ENCODE data around the gene ABCA5. TPM values are rescaled to one million over a fixed set of nuclear protein-coding genes. Genes with fewer than 3 reads are reported as not detected.

Gene ABCA5
- total and polyA plus RNA-seq, 2 of the 13 experiments (the other 11 are each of a cell fraction or from before 2014, with no cell fraction given): 9.7 to 10.1 TPM

DNA sequence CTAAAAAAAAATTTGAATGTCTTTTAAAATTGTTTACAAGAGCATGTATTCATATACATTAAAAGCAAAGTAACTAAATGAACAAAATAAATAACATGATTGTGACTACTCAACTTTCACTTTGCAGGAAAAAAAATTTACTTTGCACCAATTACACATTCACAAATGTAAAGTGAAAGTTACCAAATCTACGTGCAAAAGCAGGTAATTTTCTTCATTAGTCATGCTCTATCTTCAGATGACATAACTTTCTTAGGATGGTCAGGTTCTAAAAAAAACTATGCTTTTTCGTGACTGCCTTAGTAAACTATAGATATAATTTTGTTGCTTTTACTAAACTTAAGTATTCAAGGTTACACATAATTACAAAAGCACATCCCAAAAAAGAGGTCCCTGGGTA lies 81.3 kb downstream of the ABCA5 start:
- 88% methylated on average over 2 of the region's 2 CpGs for WGBS (ENCODE audit: low lambda C conversion rate)
- Histone ChIP-seq H3K27me3 (ENCODE audit: control insufficient read depth in 1 of 2, insufficient read depth in 2 of 2, low read length in 2 of 2) (no peaks in the 10 kb centered on the region), H3K4me3 (replicated peaks in 1 of 3; ENCODE audit: insufficient read depth in 1 of 3, low read depth in 2 of 3, low read length in 3 of 3) (no peak overlapping the region), H2AFZ (ENCODE audit: low read length) (no peak overlapping the region), H3K36me3 (replicated peaks in 1 of 2; ENCODE audit: control insufficient read depth in 1 of 2, insufficient read depth in 2 of 2, low read length in 2 of 2) (peaks cover 0 to 1% of the 10 kb centered on the region in 2 experiments; a peak in 1 of 5 replicates), H3K79me2 (ENCODE audit: insufficient read depth, low read length) (no peaks in the 10 kb centered on the region), H3K27ac (ENCODE audit: extremely low read length, insufficient read depth, low read length) (no peak overlapping the region), H3K4me2 (ENCODE audit: low read depth, low read length) (no peak overlapping the region), H3K9ac (ENCODE audit: insufficient read depth, low read depth, low read length) (no peak overlapping the region), H3K4me1 (ENCODE audit: insufficient read depth, low read length) (no peaks in the 10 kb centered on the region), H3K9me3 (ENCODE audit: low read length) (no peaks in the 10 kb centered on the region), H4K20me1 (ENCODE audit: insufficient read depth, low read length) (no peaks in the 10 kb centered on the region)
- FAIRE-seq (no peak), ATAC-seq (no peak), DNase-seq (ENCODE audit: low spot score) (no peak)
- CTCF ChIA-PET (ENCODE audit: low intra/inter-chr PET ratio, low total read pairs): interaction anchor here (1.1 to 3.5 kb wide), 3 partner anchors 10 to 473 kb away, joined by 3 to 47 read pairs (median 4); no protein-coding TSS in a partner anchor
- no TSS peak for BruUV-seq (replicated peaks)
- POLR2A ChIA-PET: no interaction called here
- TF ChIP-seq GABPA (IDR thresholded peaks at IDR 0.05; ENCODE audit: low read depth, low read length) (no peak), GABPA (CRISPR knock-in tag; IDR thresholded peaks at IDR 0.05; ENCODE audit: low read depth) (no peak), CENPX (CRISPR knock-in tag; IDR thresholded peaks at IDR 0.05) (no peak), ELF1 (CRISPR knock-in tag; IDR thresholded peaks at IDR 0.05) (no peak), ZNF282 (IDR thresholded peaks at IDR 0.05; ENCODE audit: partially characterized antibody) (no peak)
- in situ Hi-C loops (cut with HindIII; ENCODE audit: extremely low pct_ligation_motif_present, low pct_unique_long_range_greater_than_20kb): no loop called here
- intact Hi-C loops (cut with micrococcal nuclease; ENCODE audit: unreplicated experiment): loop anchor here (1.0 to 5.0 kb wide), 2 partner anchors 471 to 713 kb away; no protein-coding TSS in a partner anchor

DNA sequence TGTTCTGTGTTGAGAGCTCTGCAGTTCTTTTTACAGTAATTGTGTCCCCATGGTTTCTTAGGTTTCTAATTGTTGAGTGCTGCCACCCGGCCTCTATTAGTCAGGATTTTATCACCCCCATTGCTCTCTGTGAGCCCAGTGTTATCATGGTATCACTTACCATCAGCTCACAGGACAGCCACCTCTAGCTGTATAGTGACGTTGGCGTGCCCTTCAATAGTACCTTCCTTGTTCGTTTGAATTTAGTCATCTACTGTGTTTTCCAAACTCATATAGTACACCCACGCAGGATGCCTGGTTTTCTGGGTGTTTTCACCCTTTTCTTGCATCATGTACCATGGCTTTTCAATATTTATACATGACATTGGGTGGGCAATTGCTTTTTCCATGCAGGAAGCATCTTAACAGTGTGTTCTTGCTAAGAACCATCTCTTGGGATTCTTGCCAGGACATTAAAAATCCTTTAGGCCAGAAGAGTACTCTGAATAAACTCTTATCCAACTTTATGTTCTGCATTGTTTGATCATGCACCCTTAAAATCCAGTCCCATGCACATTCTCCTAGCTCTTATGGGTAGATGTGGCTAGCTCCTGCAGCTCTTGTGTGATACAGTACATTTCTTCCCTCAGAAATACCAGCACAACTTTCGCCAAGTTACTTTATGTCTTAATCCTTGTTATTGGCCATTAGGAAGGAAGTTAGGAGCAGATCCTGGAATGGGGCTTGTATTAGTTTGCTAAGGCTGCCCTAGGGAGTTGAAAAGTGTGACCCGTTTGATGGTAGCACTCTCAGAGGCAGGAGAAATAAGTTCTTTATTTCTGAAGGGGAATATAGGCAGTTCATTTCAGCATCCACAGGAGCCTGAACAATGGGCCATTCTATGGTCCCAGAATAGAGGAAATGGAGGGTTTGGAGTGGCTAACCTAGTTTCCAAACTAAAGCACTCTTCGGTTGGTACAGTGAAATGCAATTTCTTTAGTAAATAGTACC lies 87.0 kb downstream of the ABCA5 start:
- no peak overlapping the region for H3K4me3 ChIP-seq (replicated peaks in 1 of 3; ENCODE audit: insufficient read depth in 1 of 3, low read depth in 2 of 3, low read length in 3 of 3)
- H2AFZ ChIP-seq (ENCODE audit: low read length): no peak overlapping the region
- in situ Hi-C loops (cut with HindIII; ENCODE audit: extremely low pct_ligation_motif_present, low pct_unique_long_range_greater_than_20kb) (loop anchor here (5.0 to 10.0 kb wide), 2 partner anchors 265 to 338 kb away; no protein-coding TSS in a partner anchor), intact Hi-C loops (cut with micrococcal nuclease; ENCODE audit: unreplicated experiment) (loop anchor here (10.0 kb wide), 1 partner anchor 155 kb away; no protein-coding TSS in a partner anchor)
- TF ChIP-seq KDM4B (CRISPR knock-in tag; IDR thresholded peaks at IDR 0.05): no peak
- no peak for TF ChIP-seq TARDBP (CRISPR knock-in tag; IDR thresholded peaks at IDR 0.05)
- TF ChIP-seq SIX4 (CRISPR knock-in tag; IDR thresholded peaks at IDR 0.05): no peak
- TF ChIP-seq ZNF816 (CRISPR knock-in tag; IDR thresholded peaks at IDR 0.05; ENCODE audit: borderline replicate concordance): no peak
- TF ChIP-seq FOXC1 (CRISPR knock-in tag; IDR thresholded peaks at IDR 0.05; ENCODE audit: borderline replicate concordance): no peak
- no peak for TF ChIP-seq FOSL2 (CRISPR knock-in tag; IDR thresholded peaks at IDR 0.05)
- ATAC-seq: no peak
- H3K4me1 ChIP-seq (ENCODE audit: insufficient read depth, low read length): peaks cover 14% of the 10 kb centered on the region
- H4K20me1 ChIP-seq (ENCODE audit: insufficient read depth, low read length): no peaks in the 10 kb centered on the region
- no TSS peak for BruUV-seq (replicated peaks)
- H3K27ac ChIP-seq (ENCODE audit: extremely low read length, insufficient read depth, low read length): no peak overlapping the region
- H3K27me3 ChIP-seq (ENCODE audit: control insufficient read depth in 1 of 2, insufficient read depth in 2 of 2, low read length in 2 of 2): no peaks in the 10 kb centered on the region
- no peak for FAIRE-seq
- DNase-seq (ENCODE audit: low spot score): no peak
- WGBS (ENCODE audit: low lambda C conversion rate): 89% methylated on average over 8 of the region's 8 CpGs
- no peaks in the 10 kb centered on the region for H3K79me2 ChIP-seq (ENCODE audit: insufficient read depth, low read length)
- H3K9ac ChIP-seq (ENCODE audit: insufficient read depth, low read depth, low read length): no peak overlapping the region
- POLR2A ChIA-PET: interaction anchor here (0.8 to 1.4 kb wide), 2 partner anchors 464 to 466 kb away, joined by 3 read pairs; no protein-coding TSS in a partner anchor
- H3K36me3 ChIP-seq (replicated peaks in 1 of 2; ENCODE audit: control insufficient read depth in 1 of 2, insufficient read depth in 2 of 2, low read length in 2 of 2): no peaks in the 10 kb centered on the region
- no peak overlapping the region for H3K4me2 ChIP-seq (ENCODE audit: low read depth, low read length)
- no peaks in the 10 kb centered on the region for H3K9me3 ChIP-seq (ENCODE audit: low read length)
- CTCF ChIA-PET (ENCODE audit: low intra/inter-chr PET ratio, low total read pairs): no interaction called here
